ENCODE measurements around the gene GLRX3. TPM values are rescaled to one million over a fixed set of nuclear protein-coding genes. Genes with fewer than 3 reads are reported as not detected.
A peak's percentile ranks its signal among the peaks of the same experiment; 100 is the strongest.

Gene GLRX3
- total RNA-seq, 1 experiment from 2014 or later, result 142 TPM

- Mint-ChIP-seq H3K4me3 (no peak overlapping the region), H3K27ac (no peak overlapping the region; the same call in 1 of the 2 replicates), H3K27me3 (ENCODE audit: low read depth) (no peaks in the 10 kb centered on the region), H3K9me3 (no peaks in the 10 kb centered on the region), H3K4me1 (no peaks in the 10 kb centered on the region), H3K36me3 (peaks cover 55% of the 10 kb centered on the region)
- CTCF ChIA-PET, result no interaction called here
- POLR2A ChIA-PET, result no interaction called here
- ATAC-seq, result no peak
- DNase-seq (ENCODE audit: low spot score), result no peak
- TF ChIP-seq SOX15 (CRISPR knock-in tag; IDR thresholded peaks at IDR 0.05) (no peak), FOXK1 (CRISPR knock-in tag; IDR thresholded peaks at IDR 0.05) (no peak), SMAD3 (CRISPR knock-in tag; IDR thresholded peaks at IDR 0.05; ENCODE audit: borderline replicate concordance) (no peak), ZBTB43 (CRISPR knock-in tag; IDR thresholded peaks at IDR 0.05) (no peak), ATF1 (CRISPR knock-in tag; IDR thresholded peaks at IDR 0.05) (no peak), NFATC4 (CRISPR knock-in tag; IDR thresholded peaks at IDR 0.05) (no peak), GABPB1 (CRISPR knock-in tag; IDR thresholded peaks at IDR 0.05) (no peak), ZNF396 (CRISPR knock-in tag; IDR thresholded peaks at IDR 0.05; ENCODE audit: borderline replicate concordance) (no peak), ESRRA (CRISPR knock-in tag; IDR thresholded peaks at IDR 0.05; ENCODE audit: borderline replicate concordance) (no peak), HMGXB4 (CRISPR knock-in tag; IDR thresholded peaks at IDR 0.05) (no peak)
- TF ChIP-seq, protein P1, sequence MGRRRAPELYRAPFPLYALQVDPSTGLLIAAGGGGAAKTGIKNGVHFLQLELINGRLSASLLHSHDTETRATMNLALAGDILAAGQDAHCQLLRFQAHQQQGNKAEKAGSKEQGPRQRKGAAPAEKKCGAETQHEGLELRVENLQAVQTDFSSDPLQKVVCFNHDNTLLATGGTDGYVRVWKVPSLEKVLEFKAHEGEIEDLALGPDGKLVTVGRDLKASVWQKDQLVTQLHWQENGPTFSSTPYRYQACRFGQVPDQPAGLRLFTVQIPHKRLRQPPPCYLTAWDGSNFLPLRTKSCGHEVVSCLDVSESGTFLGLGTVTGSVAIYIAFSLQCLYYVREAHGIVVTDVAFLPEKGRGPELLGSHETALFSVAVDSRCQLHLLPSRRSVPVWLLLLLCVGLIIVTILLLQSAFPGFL (CRISPR knock-in tag; IDR thresholded peaks at IDR 0.05; ENCODE audit: borderline replicate concordance), result no peak
- TF ChIP-seq, protein P2, sequence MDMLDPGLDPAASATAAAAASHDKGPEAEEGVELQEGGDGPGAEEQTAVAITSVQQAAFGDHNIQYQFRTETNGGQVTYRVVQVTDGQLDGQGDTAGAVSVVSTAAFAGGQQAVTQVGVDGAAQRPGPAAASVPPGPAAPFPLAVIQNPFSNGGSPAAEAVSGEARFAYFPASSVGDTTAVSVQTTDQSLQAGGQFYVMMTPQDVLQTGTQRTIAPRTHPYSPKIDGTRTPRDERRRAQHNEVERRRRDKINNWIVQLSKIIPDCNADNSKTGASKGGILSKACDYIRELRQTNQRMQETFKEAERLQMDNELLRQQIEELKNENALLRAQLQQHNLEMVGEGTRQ (CRISPR knock-in tag; IDR thresholded peaks at IDR 0.05), result no peak
Observed at GRCh38 chr10:130177250-130177649, 41.1 kb downstream of the GLRX3 start.

DNA sequence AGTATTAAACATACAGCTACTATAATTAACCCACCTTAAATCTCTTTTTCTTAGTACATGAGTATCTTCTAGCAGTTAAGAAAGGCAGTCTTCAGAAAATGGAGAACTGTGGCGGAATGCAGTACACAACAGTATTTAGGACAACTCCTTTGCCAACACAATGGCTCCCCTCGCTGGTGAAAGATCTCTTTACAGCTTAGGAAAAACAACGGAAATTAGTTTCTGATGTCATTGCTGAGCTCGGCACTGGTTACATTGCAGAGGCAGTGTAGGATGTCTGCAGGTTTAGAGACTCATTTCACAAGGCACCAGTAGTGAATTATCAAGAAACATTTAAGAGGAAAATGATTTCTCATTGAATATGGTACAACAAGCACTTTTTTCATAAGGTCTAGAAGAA is 43.4 kb downstream of the GLRX3 start:
- Mint-ChIP-seq H3K4me3 (no peak overlapping the region), H3K27me3 (ENCODE audit: low read depth) (no peaks in the 10 kb centered on the region), H3K4me1 (no peaks in the 10 kb centered on the region), H3K27ac (no peak overlapping the region), H3K9me3 (no peaks in the 10 kb centered on the region), H3K36me3 (peaks cover 57% of the 10 kb centered on the region)
- POLR2A ChIA-PET, result no interaction called here
- ATAC-seq (peak; percentile 90), DNase-seq (ENCODE audit: low spot score) (peak; percentile 36)
- TF ChIP-seq ZNF232 (CRISPR knock-in tag; IDR thresholded peaks at IDR 0.05), result no peak
- no peak for TF ChIP-seq ZNF138 (CRISPR knock-in tag; conservative IDR thresholded peaks at IDR 0.05)
- TF ChIP-seq, protein P3, sequence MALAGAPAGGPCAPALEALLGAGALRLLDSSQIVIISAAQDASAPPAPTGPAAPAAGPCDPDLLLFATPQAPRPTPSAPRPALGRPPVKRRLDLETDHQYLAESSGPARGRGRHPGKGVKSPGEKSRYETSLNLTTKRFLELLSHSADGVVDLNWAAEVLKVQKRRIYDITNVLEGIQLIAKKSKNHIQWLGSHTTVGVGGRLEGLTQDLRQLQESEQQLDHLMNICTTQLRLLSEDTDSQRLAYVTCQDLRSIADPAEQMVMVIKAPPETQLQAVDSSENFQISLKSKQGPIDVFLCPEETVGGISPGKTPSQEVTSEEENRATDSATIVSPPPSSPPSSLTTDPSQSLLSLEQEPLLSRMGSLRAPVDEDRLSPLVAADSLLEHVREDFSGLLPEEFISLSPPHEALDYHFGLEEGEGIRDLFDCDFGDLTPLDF (CRISPR knock-in tag; IDR thresholded peaks at IDR 0.05), result no peak
- TF ChIP-seq, protein P4, sequence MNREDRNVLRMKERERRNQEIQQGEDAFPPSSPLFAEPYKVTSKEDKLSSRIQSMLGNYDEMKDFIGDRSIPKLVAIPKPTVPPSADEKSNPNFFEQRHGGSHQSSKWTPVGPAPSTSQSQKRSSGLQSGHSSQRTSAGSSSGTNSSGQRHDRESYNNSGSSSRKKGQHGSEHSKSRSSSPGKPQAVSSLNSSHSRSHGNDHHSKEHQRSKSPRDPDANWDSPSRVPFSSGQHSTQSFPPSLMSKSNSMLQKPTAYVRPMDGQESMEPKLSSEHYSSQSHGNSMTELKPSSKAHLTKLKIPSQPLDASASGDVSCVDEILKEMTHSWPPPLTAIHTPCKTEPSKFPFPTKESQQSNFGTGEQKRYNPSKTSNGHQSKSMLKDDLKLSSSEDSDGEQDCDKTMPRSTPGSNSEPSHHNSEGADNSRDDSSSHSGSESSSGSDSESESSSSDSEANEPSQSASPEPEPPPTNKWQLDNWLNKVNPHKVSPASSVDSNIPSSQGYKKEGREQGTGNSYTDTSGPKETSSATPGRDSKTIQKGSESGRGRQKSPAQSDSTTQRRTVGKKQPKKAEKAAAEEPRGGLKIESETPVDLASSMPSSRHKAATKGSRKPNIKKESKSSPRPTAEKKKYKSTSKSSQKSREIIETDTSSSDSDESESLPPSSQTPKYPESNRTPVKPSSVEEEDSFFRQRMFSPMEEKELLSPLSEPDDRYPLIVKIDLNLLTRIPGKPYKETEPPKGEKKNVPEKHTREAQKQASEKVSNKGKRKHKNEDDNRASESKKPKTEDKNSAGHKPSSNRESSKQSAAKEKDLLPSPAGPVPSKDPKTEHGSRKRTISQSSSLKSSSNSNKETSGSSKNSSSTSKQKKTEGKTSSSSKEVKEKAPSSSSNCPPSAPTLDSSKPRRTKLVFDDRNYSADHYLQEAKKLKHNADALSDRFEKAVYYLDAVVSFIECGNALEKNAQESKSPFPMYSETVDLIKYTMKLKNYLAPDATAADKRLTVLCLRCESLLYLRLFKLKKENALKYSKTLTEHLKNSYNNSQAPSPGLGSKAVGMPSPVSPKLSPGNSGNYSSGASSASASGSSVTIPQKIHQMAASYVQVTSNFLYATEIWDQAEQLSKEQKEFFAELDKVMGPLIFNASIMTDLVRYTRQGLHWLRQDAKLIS (CRISPR knock-in tag; IDR thresholded peaks at IDR 0.05; ENCODE audit: borderline replicate concordance), result no peak
- TF ChIP-seq, protein P5, sequence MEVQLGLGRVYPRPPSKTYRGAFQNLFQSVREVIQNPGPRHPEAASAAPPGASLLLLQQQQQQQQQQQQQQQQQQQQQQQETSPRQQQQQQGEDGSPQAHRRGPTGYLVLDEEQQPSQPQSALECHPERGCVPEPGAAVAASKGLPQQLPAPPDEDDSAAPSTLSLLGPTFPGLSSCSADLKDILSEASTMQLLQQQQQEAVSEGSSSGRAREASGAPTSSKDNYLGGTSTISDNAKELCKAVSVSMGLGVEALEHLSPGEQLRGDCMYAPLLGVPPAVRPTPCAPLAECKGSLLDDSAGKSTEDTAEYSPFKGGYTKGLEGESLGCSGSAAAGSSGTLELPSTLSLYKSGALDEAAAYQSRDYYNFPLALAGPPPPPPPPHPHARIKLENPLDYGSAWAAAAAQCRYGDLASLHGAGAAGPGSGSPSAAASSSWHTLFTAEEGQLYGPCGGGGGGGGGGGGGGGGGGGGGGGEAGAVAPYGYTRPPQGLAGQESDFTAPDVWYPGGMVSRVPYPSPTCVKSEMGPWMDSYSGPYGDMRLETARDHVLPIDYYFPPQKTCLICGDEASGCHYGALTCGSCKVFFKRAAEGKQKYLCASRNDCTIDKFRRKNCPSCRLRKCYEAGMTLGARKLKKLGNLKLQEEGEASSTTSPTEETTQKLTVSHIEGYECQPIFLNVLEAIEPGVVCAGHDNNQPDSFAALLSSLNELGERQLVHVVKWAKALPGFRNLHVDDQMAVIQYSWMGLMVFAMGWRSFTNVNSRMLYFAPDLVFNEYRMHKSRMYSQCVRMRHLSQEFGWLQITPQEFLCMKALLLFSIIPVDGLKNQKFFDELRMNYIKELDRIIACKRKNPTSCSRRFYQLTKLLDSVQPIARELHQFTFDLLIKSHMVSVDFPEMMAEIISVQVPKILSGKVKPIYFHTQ (CRISPR knock-in tag; IDR thresholded peaks at IDR 0.05), result no peak
- no peak for TF ChIP-seq NR3C1 (CRISPR knock-in tag; conservative IDR thresholded peaks at IDR 0.05; ENCODE audit: low read depth)
- TF ChIP-seq, protein P6, sequence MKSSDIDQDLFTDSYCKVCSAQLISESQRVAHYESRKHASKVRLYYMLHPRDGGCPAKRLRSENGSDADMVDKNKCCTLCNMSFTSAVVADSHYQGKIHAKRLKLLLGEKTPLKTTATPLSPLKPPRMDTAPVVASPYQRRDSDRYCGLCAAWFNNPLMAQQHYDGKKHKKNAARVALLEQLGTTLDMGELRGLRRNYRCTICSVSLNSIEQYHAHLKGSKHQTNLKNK (CRISPR knock-in tag; IDR thresholded peaks at IDR 0.05), result no peak
- CTCF ChIA-PET, result interaction anchor here (0.6 to 1.2 kb wide), 16 partner anchors 11 to 1695 kb away, joined by 3 to 22 read pairs (median 4); partner anchors contain the start of gene C10orf143
